Uterus (tissue), 4 donors: Measurements from ENCODE around the gene HIRIP3. TPM values are rescaled to one million over a fixed set of nuclear protein-coding genes. Genes with fewer than 3 reads are reported as not detected.
A peak's percentile ranks its signal among the peaks of the same experiment; 100 is the strongest.

ENCODE experiments used
- DNase-seq, 2 donors: peaks; one replicate each; pipeline ENCODE4 v3.0.0-alpha.2; 2019 to 2020
- H3K27ac ChIP-seq, 2 donors: fragments of 200-600 bp; sonication (generic); 1 replicate in 1 of 2; 2 replicates in 1 of 2; pipeline ENCODE4 v1.5.1; 2016 to 2018
- H3K27me3 ChIP-seq, 2 donors: fragments of 200-600 bp; sonication (generic); one replicate each; pipeline ENCODE4 v1.5.1; 2018 to 2019; ENCODE audit warnings: control low read depth in 1 of 2
- H3K36me3 ChIP-seq, 2 donors: fragments of 200-600 bp; sonication (generic); one replicate each; pipeline ENCODE4 v1.5.1; 2019; ENCODE audit warnings: control low read depth in 1 of 2
- H3K4me1 ChIP-seq, 2 donors: fragments of 200-600 bp; sonication (generic); one replicate each; pipeline ENCODE4 v1.5.1; 2018 to 2019; ENCODE audit warnings: control low read depth in 1 of 2
- H3K4me3 ChIP-seq, 2 donors: fragments of 200-600 bp; sonication (generic); 1 replicate in 1 of 2; 2 replicates in 1 of 2; pipeline ENCODE4 v1.5.1; 2018 to 2019; ENCODE audit warnings: mild to moderate bottlenecking in 1 of 2
- H3K9me3 ChIP-seq, 2 donors: fragments of 200-600 bp; sonication (generic); one replicate each; pipeline ENCODE4 v1.5.1; 2019; ENCODE audit warnings: control low read depth in 1 of 2
- POLR2A ChIP-seq, 2 donors: fragments of 450-650 bp; IDR thresholded peaks; one replicate each; pipeline ENCODE4 v1.6.1; 2016; ENCODE audit warnings: antibody characterized with exemption in 2 of 2, mild to moderate bottlenecking in 1 of 2, moderate library complexity in 1 of 2
- intact Hi-C: fragments of 100-400 bp; cut with DNase I; formaldehyde crosslinking; loops from one replicate; pipeline ENCODE4 v1.15.1; 2023; ENCODE audit warnings: low total_unique reads
- total RNA-seq, 4 donors: library from RNA; depleted of rRNA in 3 of 4; stranded (reverse); fragments of >200 nt in 3 of 4; gene quantifications; one replicate each; pipeline versions ENCODE4 v1.1.0 to v1.2.4, GENCODE V29; 2014 to 2023
- TF ChIP-seq, protein P1 (sequence below), 4 experiments: fragments of 200-600 bp in 2 of 4; fragments of 450-650 bp in 2 of 4; sonication (generic) in 2 of 4; IDR thresholded peaks; one replicate each; pipeline ENCODE4 v1.5.1; 2016 to 2019; ENCODE audit warnings: antibody characterized with exemption in 4 of 4, mild to moderate bottlenecking in 2 of 4, moderate library complexity in 1 of 4
- donor health status: DM: yes; HTN: yes; CAD: no.

HIRIP3 gene
- total RNA-seq, 4 donors from 2014 or later = 3.8 to 20.4 (median 13.5) TPM

DNA sequence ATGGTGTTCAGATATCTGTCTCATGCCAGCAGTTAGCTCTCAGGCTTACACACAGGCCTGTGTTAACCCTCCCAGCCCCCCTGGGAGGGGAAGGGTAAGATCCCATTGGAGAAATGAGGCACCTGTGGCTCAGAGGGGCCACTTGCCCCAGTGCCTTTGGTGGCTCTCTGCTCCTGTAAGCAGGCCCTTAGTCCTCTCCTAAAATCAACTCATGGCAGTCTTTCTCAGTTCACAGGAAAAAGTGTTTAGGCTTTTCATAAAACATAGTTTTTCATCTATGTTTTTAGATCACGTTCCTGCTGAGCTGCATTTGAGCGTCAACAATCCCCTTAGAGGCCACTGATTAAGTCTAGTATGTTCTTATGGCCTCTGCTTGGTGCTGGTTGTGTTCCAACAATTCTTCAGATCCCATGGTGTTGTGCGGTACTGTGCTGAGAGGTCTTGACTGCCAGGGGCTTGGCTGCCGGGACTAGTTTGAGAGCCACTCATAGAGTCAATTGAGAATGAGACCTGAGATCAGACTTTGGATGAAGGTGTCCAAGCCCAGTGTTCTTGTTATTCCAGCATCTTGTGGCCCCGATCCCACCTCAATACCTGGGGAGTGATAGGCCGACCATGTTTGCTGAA is 11.2 kb downstream of the HIRIP3 start:
- no peaks in the 10 kb centered on the region for H3K27me3 ChIP-seq
- H3K36me3 ChIP-seq = no peaks in the 10 kb centered on the region
- H3K9me3 ChIP-seq = no peaks in the 10 kb centered on the region
- no peaks in the 10 kb centered on the region for H3K4me1 ChIP-seq
- no peak for DNase-seq
- no peak for TF ChIP-seq POLR2A (IDR thresholded peaks at IDR 0.05)
- TF ChIP-seq, protein P1, sequence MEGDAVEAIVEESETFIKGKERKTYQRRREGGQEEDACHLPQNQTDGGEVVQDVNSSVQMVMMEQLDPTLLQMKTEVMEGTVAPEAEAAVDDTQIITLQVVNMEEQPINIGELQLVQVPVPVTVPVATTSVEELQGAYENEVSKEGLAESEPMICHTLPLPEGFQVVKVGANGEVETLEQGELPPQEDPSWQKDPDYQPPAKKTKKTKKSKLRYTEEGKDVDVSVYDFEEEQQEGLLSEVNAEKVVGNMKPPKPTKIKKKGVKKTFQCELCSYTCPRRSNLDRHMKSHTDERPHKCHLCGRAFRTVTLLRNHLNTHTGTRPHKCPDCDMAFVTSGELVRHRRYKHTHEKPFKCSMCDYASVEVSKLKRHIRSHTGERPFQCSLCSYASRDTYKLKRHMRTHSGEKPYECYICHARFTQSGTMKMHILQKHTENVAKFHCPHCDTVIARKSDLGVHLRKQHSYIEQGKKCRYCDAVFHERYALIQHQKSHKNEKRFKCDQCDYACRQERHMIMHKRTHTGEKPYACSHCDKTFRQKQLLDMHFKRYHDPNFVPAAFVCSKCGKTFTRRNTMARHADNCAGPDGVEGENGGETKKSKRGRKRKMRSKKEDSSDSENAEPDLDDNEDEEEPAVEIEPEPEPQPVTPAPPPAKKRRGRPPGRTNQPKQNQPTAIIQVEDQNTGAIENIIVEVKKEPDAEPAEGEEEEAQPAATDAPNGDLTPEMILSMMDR (IDR thresholded peaks at IDR 0.05) = no peak
- H3K4me3 ChIP-seq = no peak overlapping the region
- no peak overlapping the region for H3K27ac ChIP-seq
- intact Hi-C loops = no loop called here

DNA sequence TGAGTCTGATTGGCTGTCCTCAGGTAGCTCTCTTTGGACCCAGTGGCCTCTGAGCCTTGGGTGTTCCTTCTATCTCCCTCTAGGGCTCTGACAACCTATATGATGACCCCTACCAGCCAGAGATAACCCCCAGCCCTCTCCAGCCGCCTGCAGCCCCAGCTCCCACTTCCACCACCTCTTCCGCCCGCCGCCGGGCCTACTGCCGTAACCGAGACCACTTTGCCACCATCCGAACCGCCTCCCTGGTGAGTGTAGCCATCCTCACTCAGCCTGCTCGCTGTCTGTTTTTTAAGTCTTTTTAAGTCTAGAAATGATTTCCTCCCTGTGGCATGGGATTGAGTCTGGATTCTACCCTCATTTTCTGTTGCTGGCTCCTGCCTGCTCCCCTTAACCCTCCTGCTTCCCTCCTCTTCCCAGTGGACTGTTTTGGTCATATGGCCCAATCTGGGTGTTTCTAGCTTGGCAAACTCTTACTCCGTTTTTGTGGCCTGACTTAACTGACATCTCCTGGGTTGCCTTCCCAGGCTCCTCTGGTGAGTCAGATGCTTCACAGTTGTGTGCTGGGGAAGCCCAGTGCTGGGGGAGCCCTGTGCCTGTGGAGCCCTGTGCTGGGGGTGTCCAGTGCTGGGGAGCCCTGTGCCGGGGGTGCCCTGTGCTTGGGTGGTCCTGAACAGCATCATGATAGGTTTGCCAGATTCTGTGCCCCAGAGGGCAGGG is 11.8 kb downstream of the HIRIP3 start:
- Histone ChIP-seq H3K36me3 (no peaks in the 10 kb centered on the region), H3K4me3 (no peak overlapping the region), H3K27ac (no peak overlapping the region), H3K4me1 (no peaks in the 10 kb centered on the region), H3K9me3 (no peaks in the 10 kb centered on the region), H3K27me3 (no peaks in the 10 kb centered on the region)
- intact Hi-C loops = no loop called here
- TF ChIP-seq POLR2A (IDR thresholded peaks at IDR 0.05) = no peak
- TF ChIP-seq, protein P1 (IDR thresholded peaks at IDR 0.05) = no peak
- DNase-seq = no peak

DNA sequence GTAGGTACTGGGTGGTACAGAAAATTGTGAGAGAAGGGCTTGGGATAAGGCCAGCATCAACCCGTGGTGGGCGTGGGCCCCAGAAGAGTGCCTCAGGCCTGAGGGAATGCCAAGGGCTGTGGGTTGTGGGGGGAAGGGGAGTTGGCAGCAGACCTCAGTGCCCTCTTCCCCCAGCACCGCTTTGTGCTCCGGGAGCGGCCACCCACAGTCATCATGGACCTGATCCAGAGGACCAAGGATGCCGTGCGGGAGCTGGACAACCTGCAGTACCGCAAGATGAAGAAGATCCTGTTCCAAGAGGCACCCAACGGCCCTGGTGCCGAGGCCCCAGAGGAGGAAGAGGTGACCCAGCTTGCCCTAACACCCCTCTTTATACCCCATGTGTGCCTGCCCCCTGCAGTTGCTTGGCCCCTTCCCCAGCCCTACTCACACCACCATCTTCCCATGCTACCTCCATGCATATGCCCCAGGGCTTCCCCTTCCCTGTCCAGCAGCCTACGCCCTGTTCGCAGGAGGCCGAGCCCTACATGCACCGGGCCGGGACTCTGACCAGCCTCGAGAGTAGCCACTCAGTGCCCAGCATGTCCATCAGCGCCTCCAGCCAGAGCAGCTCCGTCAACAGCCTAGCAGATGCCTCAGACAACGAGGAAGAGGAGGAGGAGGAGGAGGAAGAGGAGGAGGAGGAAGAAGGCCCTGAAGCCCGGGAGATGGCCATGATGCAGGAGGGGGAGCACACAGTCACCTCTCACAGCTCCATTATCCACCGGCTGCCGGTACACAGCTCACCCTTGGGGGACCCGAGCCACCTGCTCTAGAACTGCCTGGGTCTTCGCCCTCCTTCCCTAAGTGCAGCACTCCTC is 12.6 kb downstream of the HIRIP3 start:
- intact Hi-C loops = no loop called here
- no peak for TF ChIP-seq POLR2A (IDR thresholded peaks at IDR 0.05)
- TF ChIP-seq, protein P1 (IDR thresholded peaks at IDR 0.05) = no peak

DNA sequence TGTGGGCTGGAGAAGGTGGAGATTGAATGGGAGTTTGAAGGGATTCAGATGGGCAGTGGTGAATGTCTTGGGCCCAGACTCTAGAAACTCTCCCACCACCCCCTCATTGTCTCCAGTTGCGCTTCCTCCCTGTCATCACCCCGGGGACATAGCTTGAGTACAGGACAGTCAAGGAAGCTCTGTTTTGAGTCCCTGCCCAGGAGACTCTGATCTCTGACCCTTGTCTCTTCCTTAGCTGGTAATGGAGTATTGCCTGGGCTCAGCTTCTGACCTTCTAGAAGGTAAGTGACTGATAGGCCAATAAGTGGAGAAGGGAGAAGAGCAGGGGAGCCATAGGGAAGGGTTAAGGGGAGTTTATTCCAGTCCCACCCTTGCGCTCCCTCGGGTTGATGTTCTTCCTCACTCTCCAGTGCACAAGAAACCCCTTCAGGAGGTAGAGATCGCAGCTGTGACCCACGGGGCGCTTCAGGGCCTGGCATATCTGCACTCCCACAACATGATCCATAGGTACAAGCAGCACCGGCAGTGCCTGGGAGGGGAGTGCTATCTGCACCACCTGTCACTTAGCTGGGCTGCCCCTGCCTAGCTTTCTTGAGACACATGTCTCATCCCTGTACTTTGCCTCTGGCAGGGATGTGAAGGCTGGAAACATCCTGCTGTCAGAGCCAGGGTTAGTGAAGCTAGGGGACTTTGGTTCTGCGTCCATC is 16.7 kb downstream of the HIRIP3 start:
- intact Hi-C loops = no loop called here
- TF ChIP-seq, protein P1 (IDR thresholded peaks at IDR 0.05) = no peak
- no peak for TF ChIP-seq POLR2A (IDR thresholded peaks at IDR 0.05)
- Histone ChIP-seq H3K4me3 (no peak overlapping the region), H3K36me3 (no peaks in the 10 kb centered on the region), H3K27me3 (no peaks in the 10 kb centered on the region), H3K4me1 (peaks cover 0 to 14% of the 10 kb centered on the region in 2 donors), H3K9me3 (no peaks in the 10 kb centered on the region), H3K27ac (peak overlapping the region in 1 of 2 donors; percentile 17)
- DNase-seq = peak in 1 of 2 donors; percentile 1

More for the DNA sequence above, 12.6 kb downstream of the HIRIP3 start:
- no peak overlapping the region for H3K27ac ChIP-seq
- H3K4me1 ChIP-seq = no peaks in the 10 kb centered on the region
- DNase-seq = no peak
- H3K4me3 ChIP-seq = no peak overlapping the region
- H3K9me3 ChIP-seq = no peaks in the 10 kb centered on the region
- no peaks in the 10 kb centered on the region for H3K36me3 ChIP-seq
- no peaks in the 10 kb centered on the region for H3K27me3 ChIP-seq
